GM21717 (cell line): ENCODE data around the gene RNF146.
"Not testable (repeated sequence)": the region's sequence is repeated elsewhere in the genome, so short reads cannot be mapped to it uniquely, and the experiment has no call there.

Experiments used
- ATAC-seq: cut with Tn5 transposase; IDR thresholded peaks from one replicate; pipeline ENCODE4 v1.9.1; 2021; ENCODE audit warnings: mild to moderate bottlenecking, moderate library complexity; ENCODE audit not compliant: unreplicated experiment

RNF146 gene, protein sequence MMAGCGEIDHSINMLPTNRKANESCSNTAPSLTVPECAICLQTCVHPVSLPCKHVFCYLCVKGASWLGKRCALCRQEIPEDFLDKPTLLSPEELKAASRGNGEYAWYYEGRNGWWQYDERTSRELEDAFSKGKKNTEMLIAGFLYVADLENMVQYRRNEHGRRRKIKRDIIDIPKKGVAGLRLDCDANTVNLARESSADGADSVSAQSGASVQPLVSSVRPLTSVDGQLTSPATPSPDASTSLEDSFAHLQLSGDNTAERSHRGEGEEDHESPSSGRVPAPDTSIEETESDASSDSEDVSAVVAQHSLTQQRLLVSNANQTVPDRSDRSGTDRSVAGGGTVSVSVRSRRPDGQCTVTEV

GRCh38 chr6:127266178-127266891 lies at the start of gene RNF146:
Gene RNF146 (plus strand): TSS chr6:127266864. CDS start chr6:127280339, 13,475 bp downstream.
- ATAC-seq = peak; percentile 85

- no peak for ATAC-seq
Observed at GRCh38 chr6:127219869-127220268, 46.8 kb upstream of the RNF146 start.

- ATAC-seq = no peak
Observed at GRCh38 chr6:127221201-127221600, 45.5 kb upstream of the RNF146 start.

- no peak for ATAC-seq
Observed at GRCh38 chr6:127222418-127222817, 44.2 kb upstream of the RNF146 start.

- no peak for ATAC-seq
Observed at GRCh38 chr6:127225497-127225896, 41.2 kb upstream of the RNF146 start.

DNA sequence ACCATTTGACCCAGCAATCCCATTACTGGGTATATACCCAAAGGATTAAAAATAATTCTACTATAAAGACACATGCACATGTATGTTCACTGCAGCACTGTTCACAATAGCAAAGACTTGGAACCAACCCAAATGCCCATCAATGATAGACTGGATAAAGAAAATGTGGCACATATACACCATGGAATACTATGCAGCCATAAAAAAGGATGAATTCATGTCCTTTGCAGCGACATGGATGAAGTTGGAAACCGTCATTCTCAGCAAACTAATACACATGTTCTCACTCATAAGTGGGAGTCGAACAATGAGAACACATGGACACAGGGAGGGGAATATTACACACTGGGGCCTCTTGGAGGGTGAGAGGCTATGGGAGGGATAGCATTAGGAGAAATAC lies 32.8 kb upstream of the RNF146 start:
- not testable (repeated sequence) for ATAC-seq

- ATAC-seq = no peak
Observed at GRCh38 chr6:127243501-127243900, 23.2 kb upstream of the RNF146 start.

- no peak for ATAC-seq
Observed at GRCh38 chr6:127247114-127248096, 19.3 kb upstream of the RNF146 start.

DNA sequence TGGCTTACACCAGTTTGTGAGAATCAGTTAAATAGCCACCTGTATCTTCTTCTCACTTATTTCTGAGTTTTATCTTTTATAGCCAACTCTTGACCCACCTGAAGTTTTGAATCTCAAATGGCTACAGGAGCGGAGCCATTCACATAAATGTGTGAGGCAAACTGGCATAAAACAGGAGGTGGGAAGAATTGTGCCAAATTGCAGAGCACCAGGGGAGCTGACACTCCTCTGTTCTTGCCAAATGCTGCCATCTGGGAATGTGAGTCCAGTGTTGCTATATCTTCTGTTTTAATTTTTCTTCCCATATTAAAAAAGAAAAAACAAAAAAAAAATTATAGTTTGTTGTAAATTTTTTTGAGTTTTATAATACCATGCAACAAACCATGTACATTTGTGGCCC lies 17.0 kb upstream of the RNF146 start:
- no peak for ATAC-seq

GRCh38 chr6:127255286-127255685 lies 11.4 kb upstream of the RNF146 start:
- no peak for ATAC-seq

DNA sequence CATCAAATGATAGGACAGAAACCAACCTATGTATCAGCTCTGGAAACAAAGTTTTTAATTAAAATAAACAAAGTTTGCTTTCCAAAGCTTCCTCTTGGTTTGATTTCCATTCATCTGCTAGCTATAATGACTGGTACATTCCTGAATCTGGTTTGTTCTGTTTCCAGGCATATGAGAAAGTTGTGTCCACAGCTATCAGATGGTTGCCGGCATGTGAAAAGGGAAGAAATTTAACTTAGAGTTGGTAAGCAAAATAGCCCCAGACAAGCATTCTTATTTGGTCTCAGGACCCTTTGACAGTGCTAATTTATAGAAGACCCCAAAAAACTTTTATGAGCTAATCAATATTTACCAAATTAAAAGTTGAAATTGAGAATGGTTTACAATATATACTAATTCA lies 3.8 kb upstream of the RNF146 start:
- no peak for ATAC-seq

DNA sequence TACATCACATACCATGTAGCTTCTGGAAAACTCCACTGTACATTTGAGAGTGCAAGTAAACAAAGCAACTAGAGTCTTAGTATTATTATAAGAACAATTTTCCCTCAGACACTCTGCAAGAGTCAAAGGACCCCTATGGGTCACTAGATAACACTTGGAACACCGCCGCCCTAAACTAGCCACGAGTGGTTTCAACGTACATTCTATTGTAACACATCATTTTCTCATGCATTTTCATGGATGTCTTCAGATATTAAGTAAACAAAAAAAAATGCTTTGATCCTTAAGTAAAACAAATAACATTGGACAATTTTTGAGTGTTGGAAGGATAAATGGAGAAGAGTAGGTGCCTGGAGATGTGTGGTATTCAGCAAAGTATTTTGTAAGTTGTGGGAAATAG lies 3.2 kb upstream of the RNF146 start:
- no peak for ATAC-seq

- peak; percentile 87 for ATAC-seq
Observed at GRCh38 chr6:127266892-127267645, 405 bp downstream of the RNF146 start.

DNA sequence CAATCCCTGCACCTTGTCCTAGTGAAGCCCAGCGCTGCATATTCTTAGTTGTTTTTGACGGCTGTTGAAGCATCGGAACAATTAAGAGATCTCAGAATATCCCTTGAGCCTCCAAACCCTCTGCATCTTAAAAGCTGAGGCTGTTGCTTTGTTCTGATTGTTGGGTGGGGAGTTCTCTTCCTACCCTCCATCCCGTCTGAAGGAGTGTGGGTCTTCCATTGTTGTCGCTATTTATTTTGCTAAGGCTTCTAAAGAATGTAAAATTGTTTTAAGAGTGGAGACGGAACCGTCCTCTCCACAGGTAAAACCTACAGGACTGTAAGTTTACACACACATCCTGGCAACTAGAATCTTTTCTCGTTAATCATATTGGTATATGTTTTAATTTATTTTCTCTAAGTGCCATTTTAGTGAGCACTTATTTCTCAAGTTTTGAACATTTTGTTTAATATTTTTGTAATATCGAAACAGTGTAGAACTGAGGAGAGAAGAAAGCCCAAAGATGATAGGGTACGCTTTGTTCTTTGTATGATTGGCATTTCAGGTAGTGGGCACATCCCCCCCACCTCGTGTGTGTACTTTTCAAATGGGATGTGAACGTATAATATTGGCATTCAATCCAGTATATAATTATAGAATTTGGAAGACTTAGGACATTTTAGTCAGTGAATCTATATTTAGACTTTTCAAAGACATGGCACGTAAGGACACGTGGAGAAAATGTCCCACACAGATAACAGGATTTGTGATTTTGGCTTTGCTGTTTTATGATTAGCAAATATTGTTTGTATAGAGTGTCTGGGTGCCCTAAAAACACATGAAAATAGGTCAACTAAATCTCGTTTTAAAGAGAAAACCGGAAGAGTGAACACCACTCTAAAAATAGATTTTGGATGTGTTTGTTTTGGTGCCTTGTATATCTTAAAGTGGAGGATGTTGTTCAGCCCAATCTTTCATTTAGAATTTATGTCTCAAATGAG lies 1.3 kb downstream of the RNF146 start:
- ATAC-seq = no peak

- no peak for ATAC-seq
Observed at GRCh38 chr6:127272576-127272975, 5.9 kb downstream of the RNF146 start.

DNA sequence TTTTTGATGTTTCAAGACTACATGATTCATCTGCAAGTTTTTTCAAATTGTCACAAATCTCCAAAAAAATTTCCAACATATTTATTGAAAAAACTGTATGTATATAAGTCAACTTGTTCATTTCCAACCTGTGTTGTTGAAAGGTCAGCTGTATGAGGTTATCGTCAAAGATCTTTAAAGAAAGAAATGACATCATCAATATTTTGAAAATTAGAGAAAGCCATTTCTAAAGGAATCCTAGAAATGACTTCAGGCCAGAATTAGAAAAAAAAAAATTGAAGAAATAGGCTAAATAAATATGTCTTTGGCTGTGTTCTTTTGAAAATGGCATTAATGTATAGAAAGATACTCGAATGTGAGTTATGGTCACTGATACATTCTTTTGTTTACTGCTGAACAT lies 6.8 kb downstream of the RNF146 start:
- ATAC-seq = no peak

- no peak for ATAC-seq
Observed at GRCh38 chr6:127276331-127276730, 9.7 kb downstream of the RNF146 start.

DNA sequence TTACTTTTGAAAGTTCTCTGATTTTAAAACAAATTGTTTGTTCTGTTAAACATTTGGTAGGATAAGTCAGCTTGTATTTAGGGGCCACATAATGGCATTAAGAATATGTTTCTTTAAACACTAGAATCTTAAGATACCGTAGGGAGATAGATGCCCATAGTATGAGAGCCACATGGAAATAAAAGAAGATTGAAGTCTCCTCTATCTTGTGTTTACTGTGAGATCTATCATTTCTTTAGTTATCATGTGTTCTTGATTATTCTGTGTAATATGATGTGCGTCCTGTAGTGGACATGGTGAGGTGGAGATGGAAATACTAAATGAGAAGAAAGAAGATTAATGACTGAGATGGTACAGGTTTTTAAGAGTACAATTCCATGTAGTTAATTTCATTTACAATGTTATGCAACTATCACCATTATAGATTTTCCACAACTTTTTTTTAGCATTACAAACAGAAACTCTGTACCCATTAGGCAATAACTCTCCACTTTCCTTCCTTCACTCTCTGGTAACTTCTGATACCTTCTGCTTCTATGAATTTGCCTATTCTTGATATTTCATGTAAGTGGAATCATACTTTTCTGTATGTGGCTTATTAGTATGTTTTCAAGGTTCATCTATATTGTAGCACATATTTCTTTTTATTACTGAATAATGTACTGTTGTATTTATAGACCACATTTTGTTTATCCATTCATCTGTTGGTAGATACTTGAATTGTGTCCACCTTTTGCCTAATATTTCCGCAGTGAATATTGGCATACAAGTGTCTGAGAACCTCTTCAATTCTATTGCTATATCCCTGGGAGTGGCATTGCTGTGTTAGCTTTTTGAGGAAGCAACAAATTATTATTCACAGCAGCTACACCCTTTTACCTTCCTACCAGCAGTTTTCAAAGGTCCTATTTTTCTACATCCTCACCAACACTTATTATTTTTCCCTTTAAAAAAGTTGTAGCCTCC lies 11.5 kb downstream of the RNF146 start:
- no peak for ATAC-seq
